Measurements from ENCODE around the gene SMYD3.

GRCh38 chr1:246394121-246394520 lies 113.0 kb downstream of the SMYD3 start:
- TF ChIP-seq, protein P1, sequence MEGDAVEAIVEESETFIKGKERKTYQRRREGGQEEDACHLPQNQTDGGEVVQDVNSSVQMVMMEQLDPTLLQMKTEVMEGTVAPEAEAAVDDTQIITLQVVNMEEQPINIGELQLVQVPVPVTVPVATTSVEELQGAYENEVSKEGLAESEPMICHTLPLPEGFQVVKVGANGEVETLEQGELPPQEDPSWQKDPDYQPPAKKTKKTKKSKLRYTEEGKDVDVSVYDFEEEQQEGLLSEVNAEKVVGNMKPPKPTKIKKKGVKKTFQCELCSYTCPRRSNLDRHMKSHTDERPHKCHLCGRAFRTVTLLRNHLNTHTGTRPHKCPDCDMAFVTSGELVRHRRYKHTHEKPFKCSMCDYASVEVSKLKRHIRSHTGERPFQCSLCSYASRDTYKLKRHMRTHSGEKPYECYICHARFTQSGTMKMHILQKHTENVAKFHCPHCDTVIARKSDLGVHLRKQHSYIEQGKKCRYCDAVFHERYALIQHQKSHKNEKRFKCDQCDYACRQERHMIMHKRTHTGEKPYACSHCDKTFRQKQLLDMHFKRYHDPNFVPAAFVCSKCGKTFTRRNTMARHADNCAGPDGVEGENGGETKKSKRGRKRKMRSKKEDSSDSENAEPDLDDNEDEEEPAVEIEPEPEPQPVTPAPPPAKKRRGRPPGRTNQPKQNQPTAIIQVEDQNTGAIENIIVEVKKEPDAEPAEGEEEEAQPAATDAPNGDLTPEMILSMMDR (IDR thresholded peaks at IDR 0.05; ENCODE audit: borderline replicate concordance, extremely low read depth, low read length, poor library complexity, severe bottlenecking), result no peak
- TF ChIP-seq EZH2 (IDR thresholded peaks at IDR 0.05; ENCODE audit: borderline replicate concordance, low read depth, low read length, severe bottlenecking), result no peak

Data from DND-41 (cell line).